BJ (cell line): ENCODE data around the gene MYO3B. TPM values are rescaled to one million over a fixed set of nuclear protein-coding genes. Genes with fewer than 3 reads are reported as not detected.

Source experiments
- CTCF ChIA-PET: fragments of 350-600 bp; formaldehyde crosslinking; extraction: SDS; loops from one replicate; lab custom pipeline; 2021; ENCODE audit warnings: antibody characterized with exemption, inconsistent platforms; lab: Yijun Ruan, JAX
- POLR2A ChIA-PET: fragments of 300-600 bp; sonication (Branson Sonifier 250); formaldehyde crosslinking; extraction: SDS; loops from one replicate; lab custom pipeline; 2021; ENCODE audit warnings: antibody characterized with exemption; lab: Charles Lee
- DNase-seq: peaks from one replicate; pipeline ENCODE4 v3.0.0-alpha.2; 2011; ENCODE audit warnings: low read depth
- H3K27me3 ChIP-seq: 2 replicates; pipeline ENCODE4 v1.6.0; 2011; ENCODE audit warnings: low read length; ENCODE audit not compliant: control insufficient read depth, insufficient read depth
- H3K36me3 ChIP-seq: 2 replicates; pipeline ENCODE4 v1.5.1; 2011; ENCODE audit warnings: low read length; ENCODE audit not compliant: control insufficient read depth, insufficient read depth
- H3K4me3 ChIP-seq: 2 replicates; pipeline ENCODE4 v1.5.1; 2011; ENCODE audit warnings: low read depth, mild to moderate bottlenecking, control low read depth, low read length
- polyA plus RNA-seq: library from polyadenylated mRNA; depleted of rRNA; stranded (reverse); fragments of >200 nt; gene quantifications from 2 replicates; pipeline ENCODE4 v1.2.3, GENCODE V29; 2011
- TF ChIP-seq, protein P1 (sequence below): IDR thresholded peaks from 2 replicates; pipeline ENCODE4 v1.5.1; 2011; ENCODE audit warnings: low read depth, mild to moderate bottlenecking, control low read depth, inconsistent platforms, low read length, moderate library complexity; ENCODE audit not compliant: insufficient read depth

Gene MYO3B
- polyA plus RNA-seq, 1 experiment = not detected

GRCh38 chr2:170446078-170446477 lies 268.1 kb downstream of the MYO3B start:
- Histone ChIP-seq H3K27me3 (no peaks in the 10 kb centered on the region), H3K36me3 (no peaks in the 10 kb centered on the region), H3K4me3 (no peak overlapping the region)
- POLR2A ChIA-PET = no interaction called here
- CTCF ChIA-PET = interaction anchor here (1.0 kb wide), 1 partner anchor 37 kb away, joined by 3 read pairs; no protein-coding TSS in a partner anchor
- no peak for DNase-seq
- TF ChIP-seq, protein P1, sequence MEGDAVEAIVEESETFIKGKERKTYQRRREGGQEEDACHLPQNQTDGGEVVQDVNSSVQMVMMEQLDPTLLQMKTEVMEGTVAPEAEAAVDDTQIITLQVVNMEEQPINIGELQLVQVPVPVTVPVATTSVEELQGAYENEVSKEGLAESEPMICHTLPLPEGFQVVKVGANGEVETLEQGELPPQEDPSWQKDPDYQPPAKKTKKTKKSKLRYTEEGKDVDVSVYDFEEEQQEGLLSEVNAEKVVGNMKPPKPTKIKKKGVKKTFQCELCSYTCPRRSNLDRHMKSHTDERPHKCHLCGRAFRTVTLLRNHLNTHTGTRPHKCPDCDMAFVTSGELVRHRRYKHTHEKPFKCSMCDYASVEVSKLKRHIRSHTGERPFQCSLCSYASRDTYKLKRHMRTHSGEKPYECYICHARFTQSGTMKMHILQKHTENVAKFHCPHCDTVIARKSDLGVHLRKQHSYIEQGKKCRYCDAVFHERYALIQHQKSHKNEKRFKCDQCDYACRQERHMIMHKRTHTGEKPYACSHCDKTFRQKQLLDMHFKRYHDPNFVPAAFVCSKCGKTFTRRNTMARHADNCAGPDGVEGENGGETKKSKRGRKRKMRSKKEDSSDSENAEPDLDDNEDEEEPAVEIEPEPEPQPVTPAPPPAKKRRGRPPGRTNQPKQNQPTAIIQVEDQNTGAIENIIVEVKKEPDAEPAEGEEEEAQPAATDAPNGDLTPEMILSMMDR = no peak

DNA sequence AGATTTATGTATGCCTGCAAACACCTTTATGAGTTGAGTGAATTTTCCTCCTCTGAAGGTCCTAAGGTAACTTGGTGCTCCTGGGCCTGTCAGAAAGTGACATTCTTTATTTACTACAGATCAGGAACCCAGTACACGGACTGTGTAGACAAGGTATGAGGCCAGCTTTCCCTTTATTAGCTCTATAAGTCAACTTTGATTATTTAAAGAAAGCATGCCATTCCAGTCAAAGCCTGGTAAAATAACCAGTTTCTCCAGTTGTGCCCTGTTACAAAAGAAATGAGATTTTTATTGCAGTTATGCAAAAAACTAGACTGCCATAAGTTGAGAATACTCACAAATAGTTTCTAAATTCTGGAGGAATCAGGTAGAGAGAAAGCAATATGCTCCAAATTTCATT lies 271.1 kb downstream of the MYO3B start:
- Histone ChIP-seq H3K4me3 (no peak overlapping the region), H3K27me3 (no peaks in the 10 kb centered on the region), H3K36me3 (no peaks in the 10 kb centered on the region)
- POLR2A ChIA-PET = no interaction called here
- DNase-seq = no peak
- CTCF ChIA-PET = no interaction called here
- TF ChIP-seq, protein P1 = no peak

GRCh38 chr2:170454471-170455372 lies 276.8 kb downstream of the MYO3B start:
- ChIA-PET CTCF (interaction anchor here (0.7 to 1.1 kb wide), 2 partner anchors 46 to 84 kb away, joined by 3 to 4 read pairs; no protein-coding TSS in a partner anchor), POLR2A (no interaction called here)
- DNase-seq = no peak
- TF ChIP-seq, protein P1 = no peak
- Histone ChIP-seq H3K36me3 (no peaks in the 10 kb centered on the region), H3K27me3 (no peaks in the 10 kb centered on the region), H3K4me3 (no peak overlapping the region)

- POLR2A ChIA-PET = no interaction called here
- no peak overlapping the region for H3K4me3 ChIP-seq
- CTCF ChIA-PET = no interaction called here
- H3K36me3 ChIP-seq = no peaks in the 10 kb centered on the region
- H3K27me3 ChIP-seq = no peaks in the 10 kb centered on the region
- DNase-seq = no peak
- TF ChIP-seq, protein P1 = no peak
These were observed 277.9 kb downstream of the MYO3B start for GRCh38 chr2:170455617-170456426.

GRCh38 chr2:170456914-170457313 lies 279.0 kb downstream of the MYO3B start:
- CTCF ChIA-PET = no interaction called here
- POLR2A ChIA-PET = no interaction called here
- no peaks in the 10 kb centered on the region for H3K27me3 ChIP-seq
- no peaks in the 10 kb centered on the region for H3K36me3 ChIP-seq
- TF ChIP-seq, protein P1 = no peak
- DNase-seq = no peak
- no peak overlapping the region for H3K4me3 ChIP-seq
